ENCODE data around the gene PROB1.
A peak's percentile ranks its signal among the peaks of the same experiment; 100 is the strongest.
"Not testable (repeated sequence)": the region's sequence is repeated elsewhere in the genome, so short reads cannot be mapped to it uniquely, and the experiment has no call there.

The PROB1 gene, protein sequence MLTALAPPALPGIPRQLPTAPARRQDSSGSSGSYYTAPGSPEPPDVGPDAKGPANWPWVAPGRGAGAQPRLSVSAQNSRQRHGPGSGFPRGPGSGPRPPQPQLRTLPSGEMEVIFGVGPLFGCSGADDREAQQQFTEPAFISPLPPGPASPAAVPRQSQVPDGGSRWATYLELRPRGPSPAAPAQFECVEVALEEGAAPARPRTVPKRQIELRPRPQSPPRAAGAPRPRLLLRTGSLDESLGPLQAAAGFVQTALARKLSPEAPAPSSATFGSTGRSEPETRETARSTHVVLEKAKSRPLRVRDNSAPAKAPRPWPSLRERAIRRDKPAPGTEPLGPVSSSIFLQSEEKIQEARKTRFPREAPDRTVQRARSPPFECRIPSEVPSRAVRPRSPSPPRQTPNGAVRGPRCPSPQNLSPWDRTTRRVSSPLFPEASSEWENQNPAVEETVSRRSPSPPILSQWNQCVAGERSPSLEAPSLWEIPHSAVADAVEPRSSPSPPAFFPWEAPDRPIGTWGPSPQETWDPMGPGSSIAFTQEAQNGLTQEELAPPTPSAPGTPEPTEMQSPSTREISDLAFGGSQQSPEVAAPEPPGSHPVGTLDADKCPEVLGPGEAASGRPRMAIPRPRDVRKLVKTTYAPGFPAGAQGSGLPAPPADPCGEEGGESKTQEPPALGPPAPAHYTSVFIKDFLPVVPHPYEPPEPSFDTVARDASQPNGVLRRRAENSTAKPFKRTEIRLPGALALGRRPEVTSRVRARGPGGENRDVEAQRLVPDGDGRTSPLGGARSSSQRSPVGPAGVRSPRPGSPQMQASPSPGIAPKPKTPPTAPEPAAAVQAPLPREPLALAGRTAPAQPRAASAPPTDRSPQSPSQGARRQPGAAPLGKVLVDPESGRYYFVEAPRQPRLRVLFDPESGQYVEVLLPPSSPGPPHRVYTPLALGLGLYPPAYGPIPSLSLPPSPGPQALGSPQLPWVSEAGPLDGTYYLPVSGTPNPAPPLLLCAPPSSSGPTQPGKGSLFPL

DNA sequence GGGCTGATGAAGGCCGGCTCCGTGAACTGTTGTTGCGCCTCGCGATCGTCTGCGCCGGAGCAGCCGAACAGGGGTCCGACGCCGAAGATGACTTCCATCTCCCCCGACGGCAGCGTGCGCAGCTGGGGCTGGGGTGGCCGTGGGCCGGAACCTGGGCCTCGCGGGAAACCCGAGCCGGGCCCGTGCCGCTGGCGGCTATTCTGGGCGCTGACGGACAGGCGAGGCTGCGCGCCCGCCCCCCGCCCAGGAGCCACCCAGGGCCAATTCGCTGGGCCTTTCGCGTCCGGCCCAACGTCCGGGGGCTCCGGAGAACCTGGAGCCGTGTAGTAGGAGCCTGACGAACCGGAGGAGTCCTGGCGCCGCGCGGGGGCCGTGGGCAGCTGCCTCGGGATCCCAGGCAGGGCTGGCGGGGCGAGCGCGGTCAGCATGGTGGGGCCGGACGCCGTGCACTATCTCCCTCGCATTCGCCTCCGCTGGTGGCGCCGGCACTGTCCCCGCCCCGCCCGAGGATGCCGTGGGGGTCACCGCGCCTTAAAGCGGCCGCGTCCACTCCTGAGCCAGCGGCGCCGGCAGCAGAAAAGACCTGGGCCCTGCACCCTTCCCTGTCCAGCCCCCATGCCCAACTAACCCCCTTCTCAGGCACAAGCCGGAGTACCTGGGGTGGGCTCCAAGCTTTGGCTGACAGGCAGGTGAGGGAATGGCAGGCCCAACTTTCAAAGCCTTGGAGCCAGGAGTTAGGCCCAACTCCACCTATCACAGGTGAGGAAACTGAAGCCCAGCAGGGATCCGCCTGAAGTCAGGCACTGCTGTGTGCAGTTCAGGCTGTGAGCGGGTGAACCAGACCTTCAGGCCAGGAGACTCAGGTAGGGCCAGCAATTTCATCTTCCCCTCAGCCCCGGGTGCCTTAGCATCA lies at the start of gene PROB1:
TSS of gene PROB1 (minus strand) at position 451 of the 913 bp plus-strand sequence. CDS start at position 428, 23 bp downstream.
- TF ChIP-seq PATZ1 (CRISPR knock-in tag; IDR thresholded peaks at IDR 0.05; ENCODE audit: borderline replicate concordance), result no peak
- TF ChIP-seq TOX (CRISPR knock-in tag; IDR thresholded peaks at IDR 0.05; ENCODE audit: borderline replicate concordance), result no peak
- no peak for TF ChIP-seq ZC3H10 (CRISPR knock-in tag; IDR thresholded peaks at IDR 0.05)
- TF ChIP-seq ZFP30 (CRISPR knock-in tag; IDR thresholded peaks at IDR 0.05), result no peak
- TF ChIP-seq ZNF565 (CRISPR knock-in tag; conservative IDR thresholded peaks at IDR 0.05; ENCODE audit: low read depth), result no peak
- no peak for TF ChIP-seq GLIS3 (CRISPR knock-in tag; IDR thresholded peaks at IDR 0.05)
- TF ChIP-seq TCF4 (CRISPR knock-in tag; IDR thresholded peaks at IDR 0.05; ENCODE audit: borderline replicate concordance), result no peak
- TF ChIP-seq, protein P1, sequence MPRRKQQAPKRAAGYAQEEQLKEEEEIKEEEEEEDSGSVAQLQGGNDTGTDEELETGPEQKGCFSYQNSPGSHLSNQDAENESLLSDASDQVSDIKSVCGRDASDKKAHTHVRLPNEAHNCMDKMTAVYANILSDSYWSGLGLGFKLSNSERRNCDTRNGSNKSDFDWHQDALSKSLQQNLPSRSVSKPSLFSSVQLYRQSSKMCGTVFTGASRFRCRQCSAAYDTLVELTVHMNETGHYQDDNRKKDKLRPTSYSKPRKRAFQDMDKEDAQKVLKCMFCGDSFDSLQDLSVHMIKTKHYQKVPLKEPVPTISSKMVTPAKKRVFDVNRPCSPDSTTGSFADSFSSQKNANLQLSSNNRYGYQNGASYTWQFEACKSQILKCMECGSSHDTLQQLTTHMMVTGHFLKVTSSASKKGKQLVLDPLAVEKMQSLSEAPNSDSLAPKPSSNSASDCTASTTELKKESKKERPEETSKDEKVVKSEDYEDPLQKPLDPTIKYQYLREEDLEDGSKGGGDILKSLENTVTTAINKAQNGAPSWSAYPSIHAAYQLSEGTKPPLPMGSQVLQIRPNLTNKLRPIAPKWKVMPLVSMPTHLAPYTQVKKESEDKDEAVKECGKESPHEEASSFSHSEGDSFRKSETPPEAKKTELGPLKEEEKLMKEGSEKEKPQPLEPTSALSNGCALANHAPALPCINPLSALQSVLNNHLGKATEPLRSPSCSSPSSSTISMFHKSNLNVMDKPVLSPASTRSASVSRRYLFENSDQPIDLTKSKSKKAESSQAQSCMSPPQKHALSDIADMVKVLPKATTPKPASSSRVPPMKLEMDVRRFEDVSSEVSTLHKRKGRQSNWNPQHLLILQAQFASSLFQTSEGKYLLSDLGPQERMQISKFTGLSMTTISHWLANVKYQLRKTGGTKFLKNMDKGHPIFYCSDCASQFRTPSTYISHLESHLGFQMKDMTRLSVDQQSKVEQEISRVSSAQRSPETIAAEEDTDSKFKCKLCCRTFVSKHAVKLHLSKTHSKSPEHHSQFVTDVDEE (CRISPR knock-in tag; IDR thresholded peaks at IDR 0.05), result no peak
- no peak for TF ChIP-seq RARB (CRISPR knock-in tag; IDR thresholded peaks at IDR 0.05)
- TF ChIP-seq PPARA (CRISPR knock-in tag; IDR thresholded peaks at IDR 0.05; ENCODE audit: borderline replicate concordance), result no peak
- TF ChIP-seq ZFP3 (CRISPR knock-in tag; IDR thresholded peaks at IDR 0.05), result no peak
- no peak for TF ChIP-seq ESRRG (CRISPR knock-in tag; IDR thresholded peaks at IDR 0.05)
- TF ChIP-seq OSR1 (CRISPR knock-in tag; IDR thresholded peaks at IDR 0.05), result no peak
- TF ChIP-seq, protein P2, sequence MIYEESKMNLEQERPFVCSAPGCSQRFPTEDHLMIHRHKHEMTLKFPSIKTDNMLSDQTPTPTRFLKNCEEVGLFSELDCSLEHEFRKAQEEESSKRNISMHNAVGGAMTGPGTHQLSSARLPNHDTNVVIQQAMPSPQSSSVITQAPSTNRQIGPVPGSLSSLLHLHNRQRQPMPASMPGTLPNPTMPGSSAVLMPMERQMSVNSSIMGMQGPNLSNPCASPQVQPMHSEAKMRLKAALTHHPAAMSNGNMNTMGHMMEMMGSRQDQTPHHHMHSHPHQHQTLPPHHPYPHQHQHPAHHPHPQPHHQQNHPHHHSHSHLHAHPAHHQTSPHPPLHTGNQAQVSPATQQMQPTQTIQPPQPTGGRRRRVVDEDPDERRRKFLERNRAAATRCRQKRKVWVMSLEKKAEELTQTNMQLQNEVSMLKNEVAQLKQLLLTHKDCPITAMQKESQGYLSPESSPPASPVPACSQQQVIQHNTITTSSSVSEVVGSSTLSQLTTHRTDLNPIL (CRISPR knock-in tag; IDR thresholded peaks at IDR 0.05; ENCODE audit: low read depth), result no peak
- no peak for TF ChIP-seq ARNTL (CRISPR knock-in tag; IDR thresholded peaks at IDR 0.05; ENCODE audit: borderline replicate concordance, low read depth)
- no peak for TF ChIP-seq SNAI2 (CRISPR knock-in tag; IDR thresholded peaks at IDR 0.05)
- TF ChIP-seq POU6F1 (CRISPR knock-in tag; IDR thresholded peaks at IDR 0.05; ENCODE audit: borderline replicate concordance, low read depth), result no peak
- ATAC-seq, result no peak

DNA sequence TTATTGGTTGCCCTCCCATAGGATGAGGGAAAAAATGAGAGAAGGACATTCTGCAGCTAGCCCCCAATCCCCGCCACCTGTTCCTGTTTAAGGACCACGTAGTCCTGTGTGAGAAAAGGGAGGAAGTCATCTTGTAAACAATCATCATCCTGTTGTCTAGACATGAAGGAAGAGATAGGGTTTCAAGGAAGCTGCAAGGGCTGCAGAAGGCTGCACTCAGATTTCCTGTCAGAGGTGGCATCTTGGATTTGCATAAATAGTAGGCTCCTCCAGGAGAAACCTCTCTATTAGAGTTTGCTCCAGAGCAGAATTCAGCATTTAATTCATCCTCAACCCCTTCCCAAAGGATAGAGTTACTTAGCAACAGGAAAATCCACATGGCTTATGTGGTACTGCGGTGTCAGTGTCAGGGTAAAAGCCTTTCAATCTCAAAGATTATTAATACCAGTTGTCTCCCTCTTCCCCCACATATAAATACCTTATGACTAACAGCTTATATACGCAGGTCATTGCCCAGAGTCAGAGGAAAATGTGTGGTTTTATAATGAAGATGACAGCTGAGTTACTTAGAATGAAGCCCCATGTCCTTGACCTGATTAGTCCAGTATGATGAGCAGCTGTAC lies 49.0 kb upstream of the PROB1 start:
- peak; percentile 81 for ATAC-seq

DNA sequence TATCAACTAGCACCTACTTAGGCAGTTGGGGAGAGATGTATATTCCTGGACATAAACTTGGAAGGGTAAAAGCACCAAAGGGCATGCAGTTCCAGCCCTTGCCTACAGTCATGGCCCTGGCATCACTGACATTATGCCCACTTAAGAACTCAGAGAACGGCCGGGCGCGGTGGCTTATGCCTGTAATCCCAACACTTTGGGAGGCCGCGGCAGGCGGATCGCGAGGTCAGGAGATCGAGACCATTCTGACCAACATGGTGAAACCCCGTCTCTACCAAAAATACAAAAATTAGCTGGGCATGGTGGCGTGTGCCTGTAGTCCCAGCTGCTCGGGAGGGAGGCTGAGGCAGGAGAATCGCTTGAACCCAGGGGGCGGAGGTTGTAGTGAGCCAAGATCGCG lies 45.5 kb upstream of the PROB1 start:
- ATAC-seq, result not testable (repeated sequence)

More for the DNA sequence above, 49.0 kb upstream of the PROB1 start:
- TF ChIP-seq PPARA (CRISPR knock-in tag; IDR thresholded peaks at IDR 0.05; ENCODE audit: borderline replicate concordance) (no peak), TOX (CRISPR knock-in tag; IDR thresholded peaks at IDR 0.05; ENCODE audit: borderline replicate concordance) (peak; percentile 72; the same call in 1 of the 2 replicates), ZC3H10 (CRISPR knock-in tag; IDR thresholded peaks at IDR 0.05) (peak; percentile 57; the same call in 1 of the 2 replicates)

Data from SK-N-SH treated with all-trans-retinoic acid at 6 μM for 48 hours (cell line).